AG04449 (cell line): ENCODE results near the gene DIS3L2.

ENCODE experiments used
- CTCF ChIA-PET: fragments of 350-600 bp; formaldehyde crosslinking; extraction: SDS; loops from one replicate; lab custom pipeline; 2021; ENCODE audit warnings: antibody characterized with exemption; lab: Yijun Ruan, JAX
- POLR2A ChIA-PET: fragments of 400-600, 350-600 bp; formaldehyde crosslinking; extraction: SDS; loops from one replicate; lab custom pipeline; 2020; ENCODE audit warnings: antibody characterized with exemption, inconsistent platforms; lab: Yijun Ruan, JAX
- DNase-seq: peaks from one replicate; pipeline ENCODE4 v3.0.0-alpha.2; 2010; ENCODE audit warnings: low read depth, low spot score
- H3K4me3 ChIP-seq: 2 replicates; pipeline ENCODE4 v1.5.1; 2011; ENCODE audit warnings: low read depth, mild to moderate bottlenecking, control low read depth, low read length
- TF ChIP-seq, protein P1 (sequence below): IDR thresholded peaks from one replicate; pipeline ENCODE4 v1.5.1; 2011; ENCODE audit warnings: mild to moderate bottlenecking, moderate library complexity, low read length, control low read depth, inconsistent platforms; ENCODE audit not compliant: insufficient read depth; ENCODE audit errors: missing control alignments

DIS3L2 gene

DNA sequence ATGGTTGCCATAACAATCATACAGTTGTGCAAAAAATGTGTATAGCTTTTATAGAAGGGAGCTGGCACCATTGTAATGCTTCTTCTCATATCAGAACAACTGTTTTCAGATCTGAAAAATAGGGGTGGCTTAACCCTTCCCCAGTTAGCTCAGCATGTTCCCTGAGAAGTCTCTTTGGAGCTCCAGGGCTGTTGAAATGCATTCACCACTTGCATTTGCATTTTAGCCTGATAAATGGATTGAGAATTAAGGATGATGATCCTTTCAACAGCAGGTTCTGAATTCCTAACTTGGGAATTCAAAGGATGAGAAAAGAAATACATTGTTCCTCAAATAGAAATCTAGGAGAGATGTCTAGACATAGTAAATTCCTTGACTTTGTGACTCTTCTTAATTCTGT, 235.3 kb downstream of the DIS3L2 start:
- no peak overlapping the region for H3K4me3 ChIP-seq
- CTCF ChIA-PET, result no interaction called here
- DNase-seq, result no peak
- POLR2A ChIA-PET, result no interaction called here
- TF ChIP-seq, protein P1, sequence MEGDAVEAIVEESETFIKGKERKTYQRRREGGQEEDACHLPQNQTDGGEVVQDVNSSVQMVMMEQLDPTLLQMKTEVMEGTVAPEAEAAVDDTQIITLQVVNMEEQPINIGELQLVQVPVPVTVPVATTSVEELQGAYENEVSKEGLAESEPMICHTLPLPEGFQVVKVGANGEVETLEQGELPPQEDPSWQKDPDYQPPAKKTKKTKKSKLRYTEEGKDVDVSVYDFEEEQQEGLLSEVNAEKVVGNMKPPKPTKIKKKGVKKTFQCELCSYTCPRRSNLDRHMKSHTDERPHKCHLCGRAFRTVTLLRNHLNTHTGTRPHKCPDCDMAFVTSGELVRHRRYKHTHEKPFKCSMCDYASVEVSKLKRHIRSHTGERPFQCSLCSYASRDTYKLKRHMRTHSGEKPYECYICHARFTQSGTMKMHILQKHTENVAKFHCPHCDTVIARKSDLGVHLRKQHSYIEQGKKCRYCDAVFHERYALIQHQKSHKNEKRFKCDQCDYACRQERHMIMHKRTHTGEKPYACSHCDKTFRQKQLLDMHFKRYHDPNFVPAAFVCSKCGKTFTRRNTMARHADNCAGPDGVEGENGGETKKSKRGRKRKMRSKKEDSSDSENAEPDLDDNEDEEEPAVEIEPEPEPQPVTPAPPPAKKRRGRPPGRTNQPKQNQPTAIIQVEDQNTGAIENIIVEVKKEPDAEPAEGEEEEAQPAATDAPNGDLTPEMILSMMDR, result no peak

DNA sequence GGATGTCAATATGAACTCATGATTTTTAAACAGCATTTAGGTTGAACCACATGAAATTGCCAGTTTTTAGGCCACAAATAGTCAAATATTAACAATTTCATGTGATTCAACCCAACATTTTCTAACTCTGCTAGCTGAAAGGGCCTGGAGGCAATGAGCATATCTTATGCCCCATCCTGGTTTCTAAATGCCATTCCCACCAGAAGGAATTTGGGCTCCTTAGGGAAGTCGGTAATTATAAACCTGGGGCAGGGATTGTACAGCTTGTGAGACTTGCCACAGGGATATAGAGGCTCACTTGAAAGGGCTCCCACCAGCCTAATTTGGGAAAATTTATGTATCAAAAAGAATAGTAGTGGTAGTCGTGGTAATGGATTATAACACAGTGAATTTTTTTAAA, 238.7 kb downstream of the DIS3L2 start:
- TF ChIP-seq, protein P1, result no peak
- ChIA-PET CTCF (interaction anchor here (0.6 kb wide), 1 partner anchor 91 kb away, joined by 3 read pairs; no protein-coding TSS in a partner anchor), POLR2A (no interaction called here)
- H3K4me3 ChIP-seq, result no peak overlapping the region
- no peak for DNase-seq

DNA sequence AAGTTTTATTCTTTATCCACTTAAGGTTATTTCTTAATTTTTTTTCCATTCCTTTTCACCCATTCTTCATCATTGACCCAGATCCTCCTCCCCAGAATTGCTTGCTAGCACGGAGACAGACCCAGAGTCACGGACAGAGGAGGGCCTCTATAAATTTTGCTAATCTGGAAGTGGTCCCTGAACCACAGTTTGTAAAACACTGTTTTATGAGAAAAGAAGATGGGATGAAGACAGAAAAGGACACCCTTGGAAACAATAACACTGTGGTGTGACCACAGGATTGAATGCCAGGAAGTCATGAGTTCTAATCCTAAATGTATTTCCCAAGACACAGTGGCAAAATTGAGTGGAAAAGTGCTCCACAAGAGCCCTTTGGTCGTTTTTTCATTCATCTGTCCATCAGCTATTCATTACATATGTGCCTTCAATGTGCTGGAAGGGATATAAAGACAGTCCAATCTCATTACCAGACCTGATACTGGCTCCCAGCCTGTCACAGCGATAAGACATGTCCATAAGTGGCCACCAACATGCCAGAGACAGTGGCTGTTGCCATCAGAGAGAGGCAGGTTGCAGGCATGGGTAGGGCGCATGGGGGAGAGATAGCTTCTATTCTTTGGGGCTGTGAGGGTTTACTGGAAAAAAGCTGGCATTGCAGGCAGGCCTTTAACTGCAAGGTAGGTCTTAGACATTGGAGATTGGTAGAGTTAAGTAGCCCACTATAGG, 241.8 kb downstream of the DIS3L2 start:
- H3K4me3 ChIP-seq, result no peak overlapping the region
- TF ChIP-seq, protein P1, result no peak
- POLR2A ChIA-PET, result no interaction called here
- CTCF ChIA-PET, result interaction anchor here (1.0 kb wide), 1 partner anchor 297 kb away, joined by 3 read pairs; no protein-coding TSS in a partner anchor
- no peak for DNase-seq

DNA sequence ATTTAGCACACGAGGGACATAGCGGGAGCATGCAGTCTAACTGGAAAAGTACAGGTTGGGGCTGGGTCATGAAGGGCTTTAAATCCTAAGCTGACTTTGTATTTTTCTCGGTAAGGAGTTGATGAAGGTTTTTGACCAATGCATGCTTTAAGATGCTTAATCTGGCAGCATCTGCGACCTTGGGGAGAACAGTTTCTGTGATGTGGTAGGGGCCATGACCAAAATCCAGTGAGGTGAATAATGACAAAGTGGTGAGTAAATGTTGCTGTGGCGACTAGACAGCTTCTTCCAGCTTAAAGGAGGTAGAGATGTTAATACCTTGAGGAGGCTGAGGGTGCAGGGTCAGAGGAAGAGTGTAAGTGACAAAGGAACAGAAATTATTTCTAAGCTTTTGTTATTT, 242.4 kb downstream of the DIS3L2 start:
- POLR2A ChIA-PET, result no interaction called here
- no peak for DNase-seq
- TF ChIP-seq, protein P1, result no peak
- CTCF ChIA-PET, result interaction anchor here (1.0 kb wide), 1 partner anchor 297 kb away, joined by 3 read pairs; no protein-coding TSS in a partner anchor
- no peak overlapping the region for H3K4me3 ChIP-seq

DNA sequence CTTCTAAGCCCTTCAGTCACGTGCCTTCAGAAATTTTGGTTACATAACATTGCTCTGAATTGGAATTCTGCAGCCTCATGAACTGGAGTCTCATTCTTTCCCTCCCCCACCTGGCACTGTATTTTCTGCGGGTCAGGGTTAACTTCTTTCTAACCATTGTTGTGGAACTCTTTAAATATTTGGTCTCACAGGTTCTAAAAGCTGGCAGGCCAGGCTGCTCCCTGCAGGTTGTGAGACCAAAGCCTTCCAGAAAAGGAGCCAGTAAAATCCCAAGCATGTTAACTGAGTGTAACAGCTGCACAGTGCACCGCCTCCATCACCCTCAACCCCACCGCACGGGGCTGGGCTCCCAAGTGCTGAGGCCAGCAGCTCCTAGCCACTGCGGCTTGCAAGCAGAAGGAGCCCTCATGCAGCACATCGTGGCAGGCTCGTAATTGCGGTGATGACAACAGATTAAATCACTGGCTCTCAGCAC, 243.0 kb downstream of the DIS3L2 start:
- TF ChIP-seq, protein P1, result no peak
- CTCF ChIA-PET, result interaction anchor here (1.0 kb wide), 1 partner anchor 298 kb away, joined by 3 read pairs; no protein-coding TSS in a partner anchor

DNA sequence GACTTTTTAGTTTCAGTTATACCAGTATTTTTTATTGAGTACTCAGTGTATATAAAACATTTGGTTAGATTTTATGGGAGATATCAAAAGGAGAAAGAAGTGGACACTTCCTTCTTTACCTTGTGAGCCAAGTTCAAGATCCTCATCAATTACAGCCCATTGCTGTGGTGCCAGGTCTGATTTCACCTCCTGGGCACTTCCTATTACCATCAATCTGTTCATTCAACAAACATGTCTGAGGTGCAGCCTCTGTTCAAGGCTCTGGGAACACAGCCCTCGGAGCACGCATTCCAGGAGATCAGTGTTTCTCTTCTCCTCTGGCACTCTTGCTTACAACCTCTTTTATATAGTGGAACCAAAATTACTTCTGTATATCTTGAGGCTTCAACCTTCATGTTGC, 245.7 kb downstream of the DIS3L2 start:
- DNase-seq, result no peak
- ChIA-PET POLR2A (no interaction called here), CTCF (no interaction called here)
- TF ChIP-seq, protein P1, result no peak
- no peak overlapping the region for H3K4me3 ChIP-seq

More for the DNA sequence above, 243.0 kb downstream of the DIS3L2 start:
- POLR2A ChIA-PET, result no interaction called here
- H3K4me3 ChIP-seq, result no peak overlapping the region
- DNase-seq, result no peak
